HCT116 (cell line): ENCODE data around the gene PCDHGA4. TPM values are rescaled to one million over a fixed set of nuclear protein-coding genes. Genes with fewer than 3 reads are reported as not detected.

ENCODE experiments used
- ATAC-seq: fragments of 200-7000 bp; cut with Tn5 transposase; 2 replicates; pipeline ENCODE4 v1.9.1; 2020; ENCODE audit warnings: mild to moderate bottlenecking, moderate library complexity
- BruUV-seq: library from RNA; stranded (reverse); fragments of 400-500 nt; replicated peaks from 2 replicates; lab custom pipeline; 2021; lab: Mats Ljungman, UMichigan
- CTCF ChIA-PET: fragments of 300-600 bp; sonication (Branson Sonifier 250); formaldehyde crosslinking; loops from one replicate; lab custom pipeline; 2021; ENCODE audit warnings: antibody characterized with exemption; lab: Charles Lee
- POLR2A ChIA-PET: fragments of 300-600, 350-600 bp; sonication (Branson Sonifier 250); formaldehyde crosslinking; loops from one replicate; lab custom pipeline; 2021; ENCODE audit warnings: antibody characterized with exemption; lab: Charles Lee
- RAD21 ChIA-PET, 2 experiments: fragments of 300-600 bp; sonication (Branson Sonifier 250); formaldehyde crosslinking; loops; one replicate each; lab custom pipeline; 2023; ENCODE audit warnings: low total read pairs in 2 of 2; ENCODE audit not compliant: uncharacterized antibody in 2 of 2, unreplicated experiment in 2 of 2, low non-redundant PET in 1 of 2; lab: Charles Lee
- DNase-seq: peaks from one replicate; pipeline ENCODE4 v3.0.0-alpha.2; 2010; ENCODE audit warnings: low read depth, low spot score
- H2AFZ ChIP-seq: fragments of 200-600 bp; shearing (Covaris generic), sonication (generic); 2 replicates; pipeline ENCODE4 v1.6.1; 2017; ENCODE audit warnings: low read depth, mixed run types, mixed read lengths, antibody characterized with exemption, low read length; ENCODE audit not compliant: poor library complexity, severe bottlenecking
- H3K27ac ChIP-seq: 2 replicates; pipeline ENCODE4 v1.5.1; 2012; ENCODE audit warnings: low read depth, low read length
- H3K27me3 ChIP-seq: fragments of 200-600 bp; sonication (generic); 2 replicates; pipeline ENCODE4 v1.6.1; 2016; ENCODE audit warnings: mixed run types, low read length, mixed read lengths; ENCODE audit not compliant: insufficient read depth
- H3K36me3 ChIP-seq, 2 experiments: fragments of 200-500 bp in 1 of 2; fragments of 200-600 bp in 1 of 2; sonication (Bioruptor generic) in 1 of 2; sonication (generic) in 1 of 2; 2 replicates each; pipeline versions ENCODE4 v1.5.1 to v1.6.1; 2014 to 2016; ENCODE audit warnings: low read length in 2 of 2, inconsistent platforms in 1 of 2, mixed read lengths in 1 of 2, mixed run types in 1 of 2; ENCODE audit not compliant: insufficient read depth in 2 of 2, control insufficient read depth in 1 of 2
- H3K4me1 ChIP-seq, 2 experiments: fragments of 200-600 bp in 1 of 2; sonication (generic) in 1 of 2; 2 replicates each; pipeline versions ENCODE4 v1.5.1 to v1.6.1; 2012 to 2017; ENCODE audit warnings: low read length in 2 of 2, inconsistent platforms in 1 of 2, mild to moderate bottlenecking in 1 of 2, mixed read lengths in 1 of 2, mixed run types in 1 of 2, moderate library complexity in 1 of 2; ENCODE audit not compliant: insufficient read depth in 2 of 2, control insufficient read depth in 1 of 2
- H3K4me2 ChIP-seq: fragments of 200-600 bp; sonication (generic); 2 replicates; pipeline ENCODE4 v1.6.1; 2017; ENCODE audit warnings: mixed run types, low read length, mixed read lengths
- H3K4me3 ChIP-seq, 2 experiments: fragments of 200-600 bp in 1 of 2; sonication (generic) in 1 of 2; replicated peaks in 1 of 2; 2 replicates each; pipeline ENCODE4 v1.5.1; 2011 to 2016; ENCODE audit warnings: low read length in 2 of 2, control low read depth in 1 of 2, low read depth in 1 of 2, mild to moderate bottlenecking in 1 of 2, mixed read lengths in 1 of 2, mixed run types in 1 of 2
- H3K79me2 ChIP-seq: fragments of 200-600 bp; sonication (generic); 2 replicates; pipeline ENCODE4 v1.6.1; 2017; ENCODE audit warnings: mild to moderate bottlenecking, mixed run types, low read length, moderate library complexity, mixed read lengths; ENCODE audit not compliant: insufficient read depth
- H3K9ac ChIP-seq: fragments of 200-600 bp; sonication (generic); 2 replicates; pipeline ENCODE4 v1.6.1; 2016; ENCODE audit warnings: low read length, mixed read lengths
- H3K9me2 ChIP-seq: fragments of 200-600 bp; sonication (generic), shearing (Covaris generic); 2 replicates; pipeline ENCODE4 v1.6.1; 2017; ENCODE audit warnings: mixed run types, mild to moderate bottlenecking, moderate library complexity; ENCODE audit not compliant: insufficient read depth
- H3K9me3 ChIP-seq, 2 experiments: fragments of 200-500 bp in 1 of 2; fragments of 200-600 bp in 1 of 2; sonication (Bioruptor generic) in 1 of 2; sonication (generic) in 1 of 2; 2 replicates each; pipeline ENCODE4 v1.6.1; 2014 to 2017; ENCODE audit warnings: low read length in 2 of 2, mixed read lengths in 2 of 2, inconsistent platforms in 1 of 2, low read depth in 1 of 2, mild to moderate bottlenecking in 1 of 2, mixed run types in 1 of 2, moderate library complexity in 1 of 2; ENCODE audit not compliant: control insufficient read depth in 1 of 2, insufficient read depth in 1 of 2
- H4K20me1 ChIP-seq: fragments of 200-600 bp; sonication (generic), shearing (Covaris generic); 2 replicates; pipeline ENCODE4 v1.6.1; 2017; ENCODE audit warnings: mixed run types, mild to moderate bottlenecking, moderate library complexity; ENCODE audit not compliant: insufficient read depth
- CBX3 ChIP-seq: IDR thresholded peaks from 2 replicates; pipeline ENCODE4 v1.6.1; 2012; ENCODE audit warnings: low read depth
- EZH2 ChIP-seq: fragments of 200-600 bp; sonication (generic); IDR thresholded peaks from 2 replicates; pipeline ENCODE4 v1.6.1; 2017; ENCODE audit warnings: antibody characterized with exemption, mixed run types
- EZH2phosphoT487 ChIP-seq: fragments of 200-600 bp; IDR thresholded peaks from 2 replicates; pipeline ENCODE4 v1.6.1; 2018; ENCODE audit warnings: antibody characterized with exemption, borderline replicate concordance
- FOSL1 ChIP-seq: IDR thresholded peaks from 2 replicates; pipeline ENCODE4 v1.6.1; 2012; ENCODE audit warnings: low read depth
- MAX ChIP-seq: IDR thresholded peaks from 2 replicates; pipeline ENCODE4 v1.6.1; 2012
- POLR2A ChIP-seq: IDR thresholded peaks from 2 replicates; pipeline ENCODE4 v1.7.0; 2011; ENCODE audit warnings: borderline replicate concordance; ENCODE audit not compliant: insufficient read depth, insufficient read length; ENCODE audit errors: extremely low read depth
- RAD21 ChIP-seq: IDR thresholded peaks from 2 replicates; pipeline ENCODE4 v1.6.1; 2012; ENCODE audit warnings: low read depth, mild to moderate bottlenecking
- TCF7L2 ChIP-seq: IDR thresholded peaks from 2 replicates; pipeline ENCODE4 v1.7.0; 2011; ENCODE audit warnings: borderline replicate concordance, inconsistent platforms; ENCODE audit not compliant: insufficient read depth, insufficient read length; ENCODE audit errors: extremely low read depth
- ZNF274 ChIP-seq: fragments of 200-500 bp; sonication (Bioruptor generic); IDR thresholded peaks from 2 replicates; pipeline ENCODE4 v1.6.1; 2014; ENCODE audit warnings: mild to moderate bottlenecking, low read depth, low read length, inconsistent platforms
- intact Hi-C: fragments of 100-400 bp; cut with micrococcal nuclease; formaldehyde crosslinking; loops from 2 replicates; pipeline ENCODE4 v1.10.0; 2022
- total RNA-seq: library from RNA; stranded (reverse); gene quantifications from one replicate; pipeline ENCODE4 v1.2.1, GENCODE V29; 2021; ENCODE audit not compliant: unreplicated experiment
- TF ChIP-seq, protein P1 (sequence below): IDR thresholded peaks from 2 replicates; pipeline ENCODE4 v1.6.1; 2012; ENCODE audit warnings: low read depth

The PCDHGA4 gene
- total RNA-seq, 1 experiment from 2014 or later, result not detected

DNA sequence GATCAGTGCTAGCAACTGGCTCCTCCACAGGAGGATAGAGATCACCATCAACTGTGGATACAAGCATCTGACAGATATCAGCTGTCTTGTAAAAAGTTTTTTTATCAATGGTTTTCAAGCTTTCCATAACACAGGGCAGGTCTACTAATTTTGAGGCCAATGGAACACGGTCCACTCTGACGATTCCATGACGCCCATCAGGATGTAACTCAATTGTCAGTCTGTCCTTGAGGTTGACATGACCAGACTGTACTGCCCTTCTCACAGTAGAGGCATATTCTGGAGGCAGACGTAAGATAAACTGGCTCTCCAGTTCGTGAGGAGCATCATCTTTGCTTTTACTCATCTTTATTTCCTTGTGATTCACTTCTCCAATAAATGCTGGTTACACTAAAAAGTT, 35.1 kb upstream of the PCDHGA4 start:
- 0 out of 2 replicates have a peak overlapping the region, but pooled peaks have one; percentile 78 for H3K9ac ChIP-seq
- peak overlapping the region; percentile 70 to 74 for H3K4me3 ChIP-seq
- peaks cover 19 to 26% of the 10 kb centered on the region in 2 experiments for H3K9me3 ChIP-seq
- no peak overlapping the region for H2AFZ ChIP-seq
- H3K27ac ChIP-seq, result peak overlapping the region; percentile 89; the same call in 1 of the 2 replicates
- BruUV-seq, result no TSS peak
- no peak for DNase-seq
- peaks cover 4 to 13% of the 10 kb centered on the region in 2 experiments; a peak in 3 of 4 replicates for H3K4me1 ChIP-seq
- no peaks in the 10 kb centered on the region for H3K27me3 ChIP-seq
- intact Hi-C loops, result loop anchor here (1.0 to 2.0 kb wide), 2 partner anchors 205 to 245 kb away; no protein-coding TSS in a partner anchor
- ATAC-seq, result no peak
- peak overlapping the region; percentile 79 for H3K4me2 ChIP-seq
- H3K79me2 ChIP-seq, result peaks cover 29% of the 10 kb centered on the region
- H4K20me1 ChIP-seq, result no peaks in the 10 kb centered on the region
- H3K36me3 ChIP-seq, result peaks cover 2 to 19% of the 10 kb centered on the region in 2 experiments; a peak in 2 of 4 replicates
- TF ChIP-seq RAD21, result no peak
- no peak for TF ChIP-seq ZNF274
- ChIA-PET POLR2A (interaction anchor here (1.0 to 1.7 kb wide), 4 partner anchors 93 to 244 kb away, joined by 3 to 11 read pairs (median 4); partner anchors contain the start of gene PCDHGA10), CTCF (interaction anchor here (0.9 to 2.1 kb wide), 16 partner anchors 9 to 272 kb away, joined by 3 to 19 read pairs (median 4); partner anchors contain the start of genes PCDHB10, PCDHB14, PCDHGA10 and PCDHGB1), RAD21 (interaction anchor here (1.3 kb wide), 2 partner anchors 244 kb away, joined by 3 to 5 read pairs; no protein-coding TSS in a partner anchor)
- no peaks in the 10 kb centered on the region for H3K9me2 ChIP-seq

- BruUV-seq, result TSS peak; percentile 75
- RAD21 ChIA-PET, result interaction anchor here (1.3 kb wide), 2 partner anchors 243 to 244 kb away, joined by 3 to 5 read pairs; no protein-coding TSS in a partner anchor
- H4K20me1 ChIP-seq, result no peaks in the 10 kb centered on the region
- TF ChIP-seq ZNF274 (no peak), CBX3 (peak; percentile 80; the same call in 1 of the 2 replicates), EZH2phosphoT487 (no peak), RAD21 (peak; percentile 49), TCF7L2 (no peak), POLR2A (peak; percentile 94), MAX (peak; percentile 55), EZH2 (no peak), FOSL1 (no peak)
- TF ChIP-seq, protein P1, sequence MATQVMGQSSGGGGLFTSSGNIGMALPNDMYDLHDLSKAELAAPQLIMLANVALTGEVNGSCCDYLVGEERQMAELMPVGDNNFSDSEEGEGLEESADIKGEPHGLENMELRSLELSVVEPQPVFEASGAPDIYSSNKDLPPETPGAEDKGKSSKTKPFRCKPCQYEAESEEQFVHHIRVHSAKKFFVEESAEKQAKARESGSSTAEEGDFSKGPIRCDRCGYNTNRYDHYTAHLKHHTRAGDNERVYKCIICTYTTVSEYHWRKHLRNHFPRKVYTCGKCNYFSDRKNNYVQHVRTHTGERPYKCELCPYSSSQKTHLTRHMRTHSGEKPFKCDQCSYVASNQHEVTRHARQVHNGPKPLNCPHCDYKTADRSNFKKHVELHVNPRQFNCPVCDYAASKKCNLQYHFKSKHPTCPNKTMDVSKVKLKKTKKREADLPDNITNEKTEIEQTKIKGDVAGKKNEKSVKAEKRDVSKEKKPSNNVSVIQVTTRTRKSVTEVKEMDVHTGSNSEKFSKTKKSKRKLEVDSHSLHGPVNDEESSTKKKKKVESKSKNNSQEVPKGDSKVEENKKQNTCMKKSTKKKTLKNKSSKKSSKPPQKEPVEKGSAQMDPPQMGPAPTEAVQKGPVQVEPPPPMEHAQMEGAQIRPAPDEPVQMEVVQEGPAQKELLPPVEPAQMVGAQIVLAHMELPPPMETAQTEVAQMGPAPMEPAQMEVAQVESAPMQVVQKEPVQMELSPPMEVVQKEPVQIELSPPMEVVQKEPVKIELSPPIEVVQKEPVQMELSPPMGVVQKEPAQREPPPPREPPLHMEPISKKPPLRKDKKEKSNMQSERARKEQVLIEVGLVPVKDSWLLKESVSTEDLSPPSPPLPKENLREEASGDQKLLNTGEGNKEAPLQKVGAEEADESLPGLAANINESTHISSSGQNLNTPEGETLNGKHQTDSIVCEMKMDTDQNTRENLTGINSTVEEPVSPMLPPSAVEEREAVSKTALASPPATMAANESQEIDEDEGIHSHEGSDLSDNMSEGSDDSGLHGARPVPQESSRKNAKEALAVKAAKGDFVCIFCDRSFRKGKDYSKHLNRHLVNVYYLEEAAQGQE, result no peak
Observed at GRCh38 chr5:141320225-141321169, 34.3 kb upstream of the PCDHGA4 start, which contains the start of gene TAF7. Gene TAF7 (minus strand): TSS chr5:141320784. CDS start chr5:141320044, 740 bp downstream.

More at GRCh38 chr5:141320225-141321169, 34.3 kb upstream of the PCDHGA4 start, which contains the start of gene TAF7:
- Histone ChIP-seq H3K9me3 (peaks cover 19 to 26% of the 10 kb centered on the region in 2 experiments), H2AFZ (peak within 1 kb of the TSS; percentile 94), H3K27ac (peak within 1 kb of the TSS; percentile 89), H3K27me3 (no peaks in the 10 kb centered on the region), H3K4me3 (peak within 1 kb of the TSS; percentile 70 to 74), H3K9ac (peak within 1 kb of the TSS; percentile 78), H3K4me1 (peaks cover 4 to 13% of the 10 kb centered on the region in 2 experiments; a peak in 3 of 4 replicates), H3K4me2 (peak within 1 kb of the TSS; percentile 79), H3K36me3 (peaks cover 2 to 19% of the 10 kb centered on the region in 2 experiments; a peak in 2 of 4 replicates), H3K79me2 (peaks cover 27% of the 10 kb centered on the region), H3K9me2 (no peaks in the 10 kb centered on the region)
- ChIA-PET CTCF (interaction anchor here (0.6 to 2.1 kb wide), 20 partner anchors 8 to 271 kb away, joined by 3 to 19 read pairs (median 4); partner anchors contain the start of genes PCDHB10, PCDHB14, PCDHGA10 and PCDHGA5), POLR2A (interaction anchor here (0.6 to 1.7 kb wide), 5 partner anchors 92 to 595 kb away, joined by 3 to 11 read pairs (median 4); partner anchors contain the start of gene PCDHGA10)
- peak; percentile 89 for DNase-seq
- intact Hi-C loops, result loop anchor here (1.0 to 2.0 kb wide), 2 partner anchors 204 to 244 kb away; no protein-coding TSS in a partner anchor
- ATAC-seq, result peak; percentile 91
